Body of pancreas (tissue), 4 donors: ENCODE measurements around the gene STX11. TPM values are rescaled to one million over a fixed set of nuclear protein-coding genes. Genes with fewer than 3 reads are reported as not detected.
"Not testable (repeated sequence)": the region's sequence is repeated elsewhere in the genome, so short reads cannot be mapped to it uniquely, and the experiment has no call there.

ENCODE experiments used
- ATAC-seq: fragments of 150-250 bp; one replicate; pipeline ENCODE4 v1.9.1; 2016
- DNase-seq, 4 donors: peaks; one replicate each; pipeline ENCODE4 v3.0.0-alpha.2; 2019
- H3K27ac ChIP-seq, 4 donors: fragments of 200-600 bp; sonication (generic); 1 replicate in 3 of 4; 2 replicates in 1 of 4; pipeline versions ENCODE4 v1.5.1 to v1.6.1; 2016 to 2019; ENCODE audit warnings: mild to moderate bottlenecking in 1 of 4, mixed read lengths in 1 of 4, moderate library complexity in 1 of 4
- H3K27me3 ChIP-seq, 2 donors: fragments of 200-600 bp; sonication (generic); one replicate each; pipeline ENCODE4 v1.6.0; 2016; ENCODE audit warnings: mild to moderate bottlenecking in 1 of 2
- H3K36me3 ChIP-seq, 2 donors: fragments of 200-600 bp; sonication (generic); replicated peaks in 1 of 2; 2 replicates each; pipeline ENCODE4 v1.5.1; 2016; ENCODE audit warnings: low read depth in 2 of 2; ENCODE audit not compliant: insufficient read depth in 1 of 2
- H3K4me1 ChIP-seq: fragments of 200-600 bp; sonication (generic); one replicate; pipeline ENCODE4 v1.6.0; 2016
- H3K4me3 ChIP-seq, 2 donors: fragments of 200-600 bp; sonication (generic); 1 replicate in 1 of 2; 2 replicates in 1 of 2; pipeline ENCODE4 v1.5.1; 2016 to 2019
- H3K9me3 ChIP-seq, 3 donors: fragments of 200-600 bp; sonication (generic); 1 replicate in 2 of 3; 2 replicates in 1 of 3; pipeline ENCODE4 v1.5.1; 2016
- CTCF ChIP-seq, 7 experiments: fragments of 450-650 bp in 4 of 7; fragments of 200-600 bp in 3 of 7; sonication (generic) in 3 of 7; IDR thresholded peaks; one replicate each; pipeline ENCODE4 v1.5.1; 2016 to 2019; ENCODE audit warnings: antibody characterized with exemption in 7 of 7
- POLR2A ChIP-seq, 3 donors: fragments of 450-650 bp; IDR thresholded peaks; one replicate each; pipeline ENCODE4 v1.6.1; 2016; ENCODE audit warnings: antibody characterized with exemption in 3 of 3, mild to moderate bottlenecking in 2 of 3
- WGBS, 2 donors: methylation state at CpG; one replicate each; pipeline ENCODE4 v1.1.5; 2017; 5-methylcytosine and 5-hydroxymethylcytosine counted together
- intact Hi-C: fragments of 100-400 bp; cut with DNase I; formaldehyde crosslinking; loops from one replicate; pipeline ENCODE4 v1.15.1; 2023
- total RNA-seq, 2 donors: library from RNA; depleted of rRNA; stranded (reverse); fragments of >200 nt; gene quantifications; one replicate each; pipeline ENCODE4 v1.1.0, GENCODE V29; 2016

The STX11 gene
- total RNA-seq, 2 donors from 2014 or later: 4.4 to 7.6 TPM

- no peak for ATAC-seq
- Histone ChIP-seq H3K9me3 (no peaks in the 10 kb centered on the region), H3K27ac (no peak overlapping the region), H3K36me3 (no peaks in the 10 kb centered on the region), H3K4me1 (no peaks in the 10 kb centered on the region), H3K4me3 (no peak overlapping the region), H3K27me3 (no peaks in the 10 kb centered on the region)
- intact Hi-C loops: no loop called here
- no peak for DNase-seq
- TF ChIP-seq POLR2A (IDR thresholded peaks at IDR 0.05) (no peak), CTCF (IDR thresholded peaks at IDR 0.05) (no peak)
- 77 to 80% methylated on average over 3 of the region's 3 CpGs for WGBS, 2 donors
These were observed 27.4 kb downstream of the STX11 start for GRCh38 chr6:144177726-144178125.

GRCh38 chr6:144178323-144178722 is 28.0 kb downstream of the STX11 start:
- TF ChIP-seq CTCF (IDR thresholded peaks at IDR 0.05) (no peak), POLR2A (IDR thresholded peaks at IDR 0.05) (no peak)
- Histone ChIP-seq H3K27me3 (no peaks in the 10 kb centered on the region), H3K9me3 (no peaks in the 10 kb centered on the region), H3K4me1 (no peaks in the 10 kb centered on the region), H3K27ac (no peak overlapping the region), H3K4me3 (no peak overlapping the region), H3K36me3 (no peaks in the 10 kb centered on the region)
- WGBS, 2 donors: 76 to 82% methylated on average over 3 of the region's 3 CpGs
- intact Hi-C loops: no loop called here
- DNase-seq (no peak), ATAC-seq (no peak)

GRCh38 chr6:144179237-144179636 is 28.9 kb downstream of the STX11 start:
- H3K27me3 ChIP-seq: no peaks in the 10 kb centered on the region
- 95 to 98% methylated on average over 4 of the region's 4 CpGs for WGBS, 2 donors
- DNase-seq (no peak), ATAC-seq (no peak)
- no peaks in the 10 kb centered on the region for H3K9me3 ChIP-seq
- H3K36me3 ChIP-seq: no peaks in the 10 kb centered on the region
- H3K4me1 ChIP-seq: no peaks in the 10 kb centered on the region
- H3K4me3 ChIP-seq: no peak overlapping the region
- TF ChIP-seq CTCF (IDR thresholded peaks at IDR 0.05): no peak
- TF ChIP-seq POLR2A (IDR thresholded peaks at IDR 0.05): no peak
- intact Hi-C loops: no loop called here
- H3K27ac ChIP-seq: no peak overlapping the region

GRCh38 chr6:144179828-144180227 is 29.5 kb downstream of the STX11 start:
- Histone ChIP-seq H3K36me3 (no peaks in the 10 kb centered on the region), H3K9me3 (no peaks in the 10 kb centered on the region), H3K4me3 (no peak overlapping the region), H3K27me3 (no peaks in the 10 kb centered on the region), H3K27ac (no peak overlapping the region), H3K4me1 (no peaks in the 10 kb centered on the region)
- DNase-seq: no peak
- intact Hi-C loops: no loop called here
- no peak for ATAC-seq
- 74 to 84% methylated on average over 2 of the region's 2 CpGs for WGBS, 2 donors
- TF ChIP-seq CTCF (IDR thresholded peaks at IDR 0.05) (no peak), POLR2A (IDR thresholded peaks at IDR 0.05) (no peak)

- H3K4me3 ChIP-seq, H3K4me1 ChIP-seq, intact Hi-C loops, H3K36me3 ChIP-seq, H3K27me3 ChIP-seq, H3K9me3 ChIP-seq, ATAC-seq, H3K27ac ChIP-seq: not testable (repeated sequence)
- DNase-seq: peak in 1 of 4 donors; percentile 7
- WGBS, 2 donors: 71 to 100% methylated on average over 1 of the region's 1 CpG
These were observed 30.0 kb downstream of the STX11 start for GRCh38 chr6:144180354-144180753.
